H1 (cell line): Measurements from ENCODE around the gene SIGLEC10. TPM values are rescaled to one million over a fixed set of nuclear protein-coding genes. Genes with fewer than 3 reads are reported as not detected.

Experiments used
- CTCF ChIA-PET: fragments of 300-600 bp; sonication (Branson Sonifier 250); formaldehyde crosslinking; loops from one replicate; lab custom pipeline; 2021; ENCODE audit not compliant: partially characterized antibody; lab: Charles Lee
- POLR2A ChIA-PET: fragments of 300-600 bp; sonication (Branson Sonifier 250); formaldehyde crosslinking; loops from one replicate; lab custom pipeline; 2021; ENCODE audit warnings: inconsistent platforms; ENCODE audit not compliant: partially characterized antibody; lab: Charles Lee
- DNase-seq, 2 experiments: peaks; one replicate each; pipeline versions ENCODE4 v3.0.0 to v3.0.0-alpha.2; 2010 to 2022; ENCODE audit warnings: low spot score in 2 of 2, low read depth in 1 of 2, mixed read lengths in 1 of 2
- FAIRE-seq: peaks from 2 replicates; lab custom pipeline; 2011; peaks lifted over from hg19 to GRCh38; lab: Jason Lieb, UNC
- H2AFZ ChIP-seq: 2 replicates; pipeline ENCODE4 v1.8.1; 2012; ENCODE audit warnings: low read length, inconsistent platforms
- H2AK5ac ChIP-seq: 2 replicates; pipeline ENCODE4 v1.6.1; 2013; ENCODE audit warnings: low read depth, low read length
- H2BK120ac ChIP-seq: replicated peaks from 2 replicates; pipeline ENCODE3; 2013; ENCODE audit warnings: low read depth, low read length, inconsistent platforms
- H2BK12ac ChIP-seq: 2 replicates; pipeline ENCODE4 v1.6.1; 2013; ENCODE audit warnings: low read depth, low read length
- H2BK15ac ChIP-seq: 2 replicates; pipeline ENCODE4 v1.6.1; 2013; ENCODE audit warnings: low read length
- H2BK20ac ChIP-seq: 2 replicates; pipeline ENCODE4 v1.6.1; 2013; ENCODE audit warnings: low read length
- H2BK5ac ChIP-seq: 2 replicates; pipeline ENCODE4 v1.6.1; 2013; ENCODE audit warnings: low read depth, low read length
- H3K14ac ChIP-seq: 2 replicates; pipeline ENCODE4 v1.6.1; 2013; ENCODE audit warnings: inconsistent platforms; ENCODE audit not compliant: insufficient read length
- H3K18ac ChIP-seq: 2 replicates; pipeline ENCODE4 v1.6.1; 2013; ENCODE audit warnings: low read length; ENCODE audit errors: extremely low read depth
- H3K23ac ChIP-seq: 2 replicates; pipeline ENCODE4 v1.6.1; 2013; ENCODE audit warnings: inconsistent platforms; ENCODE audit not compliant: insufficient read length
- H3K23me2 ChIP-seq: 2 replicates; pipeline ENCODE4 v1.6.1; 2013; ENCODE audit warnings: low read depth, low read length
- H3K27ac ChIP-seq: 2 replicates; pipeline ENCODE4 v1.6.1; 2011; ENCODE audit warnings: low read depth, low read length, inconsistent platforms
- H3K27me3 ChIP-seq, 4 experiments: replicated peaks in 1 of 4; 1 replicate in 1 of 4; 2 replicates in 3 of 4; pipeline versions ENCODE4 v1.6.1 to v1.8.1; 2011 to 2013; ENCODE audit warnings: low read length in 3 of 4, mild to moderate bottlenecking in 3 of 4, inconsistent platforms in 2 of 4, mixed read lengths in 2 of 4, moderate library complexity in 1 of 4; ENCODE audit not compliant: control insufficient read depth in 3 of 4, insufficient read depth in 3 of 4; ENCODE audit errors: extremely low read depth in 1 of 4
- H3K36me3 ChIP-seq, 4 experiments: 2 replicates each; pipeline versions ENCODE4 v1.6.1 to v1.8.1; 2011 to 2013; ENCODE audit warnings: mild to moderate bottlenecking in 4 of 4, low read length in 3 of 4, moderate library complexity in 2 of 4, control low read depth in 1 of 4, inconsistent platforms in 1 of 4; ENCODE audit not compliant: insufficient read depth in 4 of 4, control insufficient read depth in 2 of 4
- H3K4ac ChIP-seq: replicated peaks from 2 replicates; pipeline ENCODE3; 2013; ENCODE audit warnings: low read length, low read depth, mixed read lengths, inconsistent platforms; ENCODE audit not compliant: insufficient read length
- H3K4me1 ChIP-seq, 4 experiments: replicated peaks in 1 of 4; 1 replicate in 1 of 4; 2 replicates in 3 of 4; pipeline versions ENCODE4 v1.6.1 to v1.8.1; 2011 to 2013; ENCODE audit warnings: low read length in 3 of 4, inconsistent platforms in 2 of 4, mixed read lengths in 1 of 4; ENCODE audit not compliant: insufficient read depth in 4 of 4, control insufficient read depth in 3 of 4
- H3K4me2 ChIP-seq, 2 experiments: 2 replicates each; pipeline versions ENCODE4 v1.6.1 to v1.8.1; 2011 to 2013; ENCODE audit warnings: low read depth in 2 of 2, low read length in 2 of 2, control low read depth in 1 of 2, inconsistent platforms in 1 of 2, mild to moderate bottlenecking in 1 of 2; ENCODE audit not compliant: insufficient read depth in 1 of 2
- H3K4me3 ChIP-seq, 4 experiments: fragments of 200-600, 300-600 bp in 1 of 4; sonication (generic), shearing (Covaris generic), sonication (Bioruptor Twin) in 1 of 4; 2 replicates each; pipeline versions ENCODE4 v1.5.1 to v1.8.1; 2011 to 2016; ENCODE audit warnings: low read length in 4 of 4, low read depth in 3 of 4, control low read depth in 2 of 4, inconsistent platforms in 2 of 4, mild to moderate bottlenecking in 2 of 4, mixed read lengths in 1 of 4, moderate library complexity in 1 of 4; ENCODE audit not compliant: insufficient read depth in 2 of 4; ENCODE audit errors: extremely low read depth in 1 of 4
- H3K56ac ChIP-seq: replicated peaks from 2 replicates; pipeline ENCODE3; 2013; ENCODE audit warnings: low read depth, mild to moderate bottlenecking, mixed read lengths, low read length, inconsistent platforms; ENCODE audit not compliant: insufficient read length
- H3K79me1 ChIP-seq: 2 replicates; pipeline ENCODE4 v1.6.1; 2013; ENCODE audit warnings: low read depth, low read length, control low read depth
- H3K79me2 ChIP-seq, 2 experiments: 2 replicates each; pipeline versions ENCODE4 v1.6.1 to v1.8.1; 2012 to 2013; ENCODE audit warnings: low read length in 2 of 2, mild to moderate bottlenecking in 2 of 2, inconsistent platforms in 1 of 2; ENCODE audit not compliant: insufficient read depth in 2 of 2, control insufficient read depth in 1 of 2
- H3K9ac ChIP-seq, 4 experiments: replicated peaks in 1 of 4; 1 replicate in 1 of 4; 2 replicates in 3 of 4; pipeline versions ENCODE4 v1.6.1 to v1.8.1; 2011 to 2013; ENCODE audit warnings: low read depth in 3 of 4, low read length in 3 of 4, control low read depth in 2 of 4, mild to moderate bottlenecking in 2 of 4, moderate library complexity in 2 of 4, inconsistent platforms in 1 of 4; ENCODE audit errors: extremely low read depth in 1 of 4
- H3K9me3 ChIP-seq, 2 experiments: 2 replicates each; pipeline versions ENCODE4 v1.6.1 to v1.8.1; 2012 to 2013; ENCODE audit warnings: mild to moderate bottlenecking in 2 of 2, moderate library complexity in 2 of 2, control low read depth in 1 of 2, inconsistent platforms in 1 of 2, low read depth in 1 of 2, low read length in 1 of 2, mixed read lengths in 1 of 2; ENCODE audit not compliant: insufficient read depth in 2 of 2
- H4K20me1 ChIP-seq, 2 experiments: replicated peaks in 1 of 2; 2 replicates each; pipeline versions ENCODE3 to v1.8.1; 2011 to 2013; ENCODE audit warnings: inconsistent platforms in 2 of 2, low read length in 2 of 2, mild to moderate bottlenecking in 1 of 2; ENCODE audit not compliant: insufficient read depth in 2 of 2, control insufficient read depth in 1 of 2
- H4K5ac ChIP-seq: 2 replicates; pipeline ENCODE4 v1.6.1; 2013; ENCODE audit warnings: low read length, low read depth, mixed read lengths, inconsistent platforms; ENCODE audit not compliant: insufficient read length
- H4K8ac ChIP-seq: 2 replicates; pipeline ENCODE4 v1.8.0; 2013; ENCODE audit warnings: mild to moderate bottlenecking, moderate library complexity, low read length, inconsistent platforms; ENCODE audit not compliant: insufficient read depth; ENCODE audit errors: extremely low read depth
- H4K91ac ChIP-seq: replicated peaks from 2 replicates; pipeline ENCODE3; 2013; ENCODE audit warnings: low read length, mixed read lengths, inconsistent platforms; ENCODE audit not compliant: insufficient read length
- ASH2L ChIP-seq: fragments of 200-600, 300-600 bp; sonication (generic); IDR thresholded peaks from one replicate; pipeline ENCODE4 v1.7.1; 2017; ENCODE audit warnings: low read length
- BCL11A ChIP-seq, 2 experiments: IDR thresholded peaks; one replicate each; pipeline ENCODE4 v1.6.1; 2011; ENCODE audit warnings: low read depth in 2 of 2, low read length in 2 of 2, mild to moderate bottlenecking in 2 of 2
- CEBPB ChIP-seq: IDR thresholded peaks from 2 replicates; pipeline ENCODE4 v1.6.1; 2012; ENCODE audit warnings: low read depth, low read length
- CTBP2 ChIP-seq: IDR thresholded peaks from 2 replicates; pipeline ENCODE4 v1.7.0; 2011; ENCODE audit warnings: borderline replicate concordance, mild to moderate bottlenecking, moderate library complexity, mixed read lengths, low read length; ENCODE audit not compliant: insufficient read depth, insufficient read length
- CTCF ChIP-seq, 3 experiments: IDR thresholded peaks; 1 replicate in 2 of 3; 2 replicates in 1 of 3; pipeline versions ENCODE4 v1.5.1 to v1.6.1; 2011; ENCODE audit warnings: low read length in 3 of 3, mild to moderate bottlenecking in 3 of 3, inconsistent platforms in 2 of 3, low read depth in 1 of 3, moderate library complexity in 1 of 3; ENCODE audit not compliant: insufficient read depth in 1 of 3; ENCODE audit errors: control extremely low read depth in 1 of 3
- HDAC2 ChIP-seq, 2 experiments: fragments of 300-600 bp in 1 of 2; sonication (generic) in 1 of 2; IDR thresholded peaks; 2 replicates each; pipeline ENCODE4 v1.6.1; 2011 to 2012; ENCODE audit warnings: low read depth in 2 of 2, low read length in 2 of 2, mild to moderate bottlenecking in 2 of 2, moderate library complexity in 2 of 2, borderline replicate concordance in 1 of 2, inconsistent platforms in 1 of 2
- PHF8 ChIP-seq: fragments of 200-600 bp; sonication (generic); conservative IDR thresholded peaks from 2 replicates; pipeline ENCODE4 v1.7.1; 2012; ENCODE audit warnings: low read depth, mild to moderate bottlenecking, inconsistent platforms, low read length, moderate library complexity
- RFX5 ChIP-seq: IDR thresholded peaks from 2 replicates; pipeline ENCODE4 v1.6.1; 2011; ENCODE audit warnings: low read depth, low read length, improper control_type of control experiment, borderline replicate concordance
- RXRA ChIP-seq: IDR thresholded peaks from 2 replicates; pipeline ENCODE4 v1.6.1; 2011; ENCODE audit warnings: low read depth, mild to moderate bottlenecking, low read length, moderate library complexity; ENCODE audit not compliant: insufficient read depth
- SAP30 ChIP-seq: fragments of 300-600 bp; sonication (generic); IDR thresholded peaks from 2 replicates; pipeline ENCODE4 v1.7.1; 2012; ENCODE audit warnings: low read length, moderate library complexity, mild to moderate bottlenecking, inconsistent platforms; ENCODE audit not compliant: insufficient read depth, insufficient replicate concordance
- SUZ12 ChIP-seq: fragments of 200-600 bp; sonication (generic); IDR thresholded peaks from 2 replicates; pipeline ENCODE4 v1.6.1; 2012; ENCODE audit warnings: mild to moderate bottlenecking, inconsistent platforms, low read length, moderate library complexity, mixed read lengths
- WGBS, 2 experiments: shearing (Covaris generic) in 1 of 2; methylation state at CpG; one replicate each; pipeline versions ENCODE4 v1.1.6 to v1.1.7; 2013 to 2015; ENCODE audit warnings: low lambda C conversion rate in 2 of 2, mixed read lengths in 2 of 2, inconsistent platforms in 1 of 2, low coverage in 1 of 2, missing lambda C conversion rate in 1 of 2; ENCODE audit not compliant: insufficient replicate concordance in 2 of 2, insufficient coverage in 1 of 2, insufficient read length in 1 of 2; ENCODE audit errors: extremely low coverage in 1 of 2, missing lambda C conversion rate in 1 of 2; 5-methylcytosine and 5-hydroxymethylcytosine counted together
- polyA plus RNA-seq, 7 experiments: library from polyadenylated mRNA; depleted of rRNA in 3 of 7; stranded (reverse) in 5 of 7; unstranded in 2 of 7; fragments of >200 nt in 5 of 7; fragments of 200-250 nt in 2 of 7; gene quantifications; 1 replicate in 5 of 7; 2 replicates in 1 of 7; 4 replicates in 1 of 7; pipeline versions ENCODE4 v1.2.1 to v1.2.3, GENCODE V29; 2011 to 2013; ENCODE audit warnings: missing spikeins in 2 of 7, mixed read lengths in 2 of 7
- total RNA-seq: library from RNA; stranded (reverse); fragmentation: NEBNext Ultra II Directional; extraction: Animal tissue kit (Norgen Biotek cat#: 25700); gene quantifications from 2 replicates; pipeline ENCODE4 v1.2.1, GENCODE V29; 2021

Gene SIGLEC10
- total and polyA plus RNA-seq, 2 of the 8 experiments (the other 6 are each of a cell fraction or from before 2014, with no cell fraction given): 0.06 TPM; not detected in 1

GRCh38 chr19:51433043-51433442 lies 15.6 kb upstream of the SIGLEC10 start:
- Histone ChIP-seq H3K79me2 (no peaks in the 10 kb centered on the region), H2BK12ac (no peak overlapping the region), H4K8ac (no peak overlapping the region), H3K9ac (no peak overlapping the region), H4K20me1 (no peaks in the 10 kb centered on the region), H2AK5ac (no peak overlapping the region), H3K79me1 (no peaks in the 10 kb centered on the region), H3K4me2 (no peak overlapping the region), H3K4me3 (no peak overlapping the region), H2BK15ac (no peak overlapping the region), H3K36me3 (no peaks in the 10 kb centered on the region), H3K23ac (no peak overlapping the region), H2AFZ (no peak overlapping the region), H3K9me3 (no peaks in the 10 kb centered on the region), H2BK120ac (no peak overlapping the region), H3K56ac (no peak overlapping the region), H3K27ac (no peak overlapping the region), H3K4ac (no peak overlapping the region), H4K91ac (no peak overlapping the region), H3K18ac (no peak overlapping the region), H3K4me1 (no peaks in the 10 kb centered on the region), H3K27me3 (no peaks in the 10 kb centered on the region; a peak in 1 of 7 replicates), H2BK20ac (no peak overlapping the region), H4K5ac (no peak overlapping the region), H3K14ac (no peak overlapping the region), H2BK5ac (no peak overlapping the region), H3K23me2 (no peaks in the 10 kb centered on the region)
- FAIRE-seq (no peak), DNase-seq (no peak)
- ChIA-PET POLR2A (no interaction called here), CTCF (interaction anchor here (0.8 kb wide), 1 partner anchor 12 kb away, joined by 5 read pairs; no protein-coding TSS in a partner anchor)
- WGBS, 2 experiments: 90% methylated on average over 3 of the region's 4 CpGs; no CpG with 5 or more reads in 1 of the 2 experiments
- TF ChIP-seq SUZ12 (no peak), CEBPB (no peak), PHF8 (no peak), ASH2L (no peak), RXRA (no peak), BCL11A (IDR thresholded peaks at IDR 0.05; ENCODE audit: low read depth in 2 of 2, low read length in 2 of 2) (no peak), CTCF (IDR thresholded peaks at IDR 0.05; ENCODE audit: control extremely low read depth in 1 of 3, insufficient read depth in 1 of 3, low read depth in 1 of 3, low read length in 3 of 3) (no peak), RFX5 (no peak), SAP30 (no peak), HDAC2 (IDR thresholded peaks at IDR 0.05; ENCODE audit: borderline replicate concordance in 1 of 2, low read depth in 2 of 2, low read length in 2 of 2) (no peak), CTBP2 (no peak)
